NCI-H524 treated with DMSO at 0.1 percent for 48 hours (cell line): ENCODE data around the gene PKP1.

Experiments used
- DNase-seq: peaks from one replicate; lab custom pipeline; 2025; lab: John Stamatoyannopoulos, UW

Gene PKP1

DNA sequence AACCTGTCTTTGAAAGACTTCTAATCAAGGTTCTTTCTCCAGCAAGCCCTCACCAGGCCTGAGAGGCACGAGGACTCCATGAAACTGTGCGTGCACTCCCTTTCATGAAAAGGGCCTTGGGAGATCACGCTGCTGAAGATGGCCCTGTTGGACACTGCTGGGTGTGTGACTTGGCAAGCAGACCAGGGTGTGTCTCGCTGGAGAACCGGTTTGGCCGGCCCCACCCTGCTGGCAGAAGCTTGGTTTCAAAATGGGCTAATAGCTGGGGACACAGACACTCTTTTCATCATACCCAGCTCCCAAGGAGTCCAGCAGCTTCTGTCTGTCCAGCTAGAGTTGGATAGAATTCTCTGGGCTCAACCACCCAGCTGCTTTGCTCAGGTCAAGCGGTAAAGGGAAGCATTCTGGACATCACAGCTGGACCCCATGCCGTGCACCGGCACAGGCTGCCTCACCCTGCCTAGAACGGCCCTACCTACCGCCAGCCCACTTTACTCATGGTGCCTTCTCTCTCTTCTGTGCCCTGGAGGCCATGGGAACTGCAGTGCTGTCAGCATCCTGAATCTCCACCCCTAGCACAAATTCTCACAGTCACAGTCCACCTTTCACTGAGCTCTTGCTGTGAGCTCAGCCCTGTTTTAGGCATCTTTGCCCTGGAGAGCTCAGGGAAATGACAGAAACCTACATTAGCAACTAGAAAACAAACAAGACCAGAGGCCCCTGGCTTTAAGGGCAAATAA, 24.6 kb downstream of the PKP1 start:
- no peak for DNase-seq

DNA sequence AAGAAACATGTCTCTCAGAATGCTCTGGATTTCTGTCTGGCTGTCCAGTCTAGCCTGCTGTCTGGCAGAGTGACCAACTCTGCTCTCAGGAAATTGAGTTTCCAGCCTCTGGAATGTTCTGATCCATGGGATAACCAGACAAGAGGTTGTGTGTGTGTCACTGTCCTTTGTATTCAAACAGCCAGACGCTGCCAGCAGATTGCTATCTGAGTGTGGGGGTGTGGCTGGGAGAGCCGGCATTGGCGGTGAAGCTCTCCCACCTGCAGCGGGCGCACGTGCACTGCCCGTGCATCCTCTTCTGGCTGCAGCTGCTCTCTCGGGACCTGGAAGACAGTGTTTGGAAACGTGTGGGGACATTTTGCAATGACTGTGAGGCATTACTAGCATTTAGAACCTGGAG, 26.1 kb downstream of the PKP1 start:
- peak; percentile 43 for DNase-seq

DNA sequence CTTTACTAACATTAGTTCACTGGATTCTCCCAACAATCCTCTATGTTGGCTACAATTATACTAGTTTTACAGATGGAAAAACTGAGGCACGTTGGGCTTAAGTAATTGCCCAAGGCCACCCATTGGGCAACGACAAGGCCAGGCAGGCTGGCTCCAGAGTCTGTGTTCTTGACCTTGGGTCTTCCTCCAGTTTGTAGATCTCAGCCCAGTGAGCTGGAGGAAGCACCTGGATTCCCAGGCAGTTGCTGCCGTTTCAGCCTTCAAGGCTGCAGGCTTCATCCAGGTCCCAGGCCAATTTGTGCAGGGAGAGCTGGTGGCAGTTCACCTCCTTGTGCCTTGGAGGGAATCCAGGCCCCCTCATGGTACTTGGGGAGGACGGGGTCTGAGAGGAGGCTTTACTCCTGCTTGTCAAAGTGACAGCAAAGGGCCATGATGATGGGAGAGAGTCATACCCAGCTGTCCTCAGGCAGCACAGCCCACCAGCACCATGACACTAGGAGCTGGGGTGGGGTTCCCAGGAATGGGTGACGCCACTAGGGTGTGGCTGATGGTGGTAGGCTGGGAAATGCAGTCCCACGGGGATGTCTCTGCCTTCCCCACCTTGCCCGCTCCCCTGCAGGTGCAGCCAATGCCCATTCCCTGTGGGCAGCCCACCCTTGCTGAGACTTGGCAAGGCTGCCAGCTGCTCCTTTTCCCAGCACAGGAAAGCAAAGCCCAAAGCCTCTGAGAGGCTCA, 27.1 kb downstream of the PKP1 start:
- DNase-seq = no peak

DNA sequence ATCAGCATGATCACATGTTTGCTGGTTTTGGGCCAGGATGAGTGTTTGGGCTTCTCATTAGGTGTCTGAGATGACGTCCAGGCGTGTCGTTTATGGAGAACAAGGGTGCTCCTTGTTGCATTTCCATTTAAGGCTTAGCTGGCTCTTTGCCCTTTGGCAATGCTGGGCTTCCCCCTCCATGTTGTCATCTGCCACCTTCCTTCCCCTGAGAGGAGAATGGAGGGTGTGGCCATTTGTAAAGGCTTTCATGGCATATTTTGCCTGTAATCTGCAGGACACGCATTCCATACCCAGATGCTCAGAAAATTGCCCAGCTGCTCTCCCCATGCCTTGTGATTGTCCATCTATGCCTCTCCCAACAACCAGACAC, 27.7 kb downstream of the PKP1 start:
- DNase-seq = peak; percentile 13

DNA sequence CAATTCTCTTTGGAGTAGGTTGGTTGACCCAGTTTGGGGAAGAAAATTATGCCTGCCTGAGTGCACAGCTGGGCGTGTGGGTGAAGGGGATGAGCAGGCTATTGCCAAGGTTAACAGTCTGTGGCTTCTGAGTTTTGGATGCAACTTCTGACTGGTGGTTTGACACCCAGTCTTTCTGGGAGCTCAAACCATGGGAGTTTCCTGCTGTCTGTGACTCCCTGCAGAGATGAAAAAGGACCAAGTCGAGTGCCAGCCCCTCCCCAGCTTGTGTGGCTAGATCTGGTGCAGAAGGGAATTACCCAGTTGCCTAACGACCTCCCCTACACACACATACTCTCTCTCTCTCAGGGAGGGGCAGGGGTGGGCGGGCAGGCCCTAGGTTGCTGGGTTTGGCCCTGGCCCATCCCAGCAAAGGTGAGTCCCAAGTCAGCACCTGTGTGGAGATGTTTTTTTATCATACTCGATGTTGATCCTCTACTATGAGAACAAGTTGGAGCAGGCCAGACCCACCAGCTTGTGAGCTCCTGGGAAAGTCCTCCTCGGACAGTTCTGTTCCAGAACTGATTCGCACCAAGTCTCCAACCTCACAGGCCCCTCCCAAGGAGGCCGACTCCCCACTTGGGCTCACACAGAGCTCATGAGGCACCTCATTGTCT, 28.2 kb downstream of the PKP1 start:
- DNase-seq = no peak

DNA sequence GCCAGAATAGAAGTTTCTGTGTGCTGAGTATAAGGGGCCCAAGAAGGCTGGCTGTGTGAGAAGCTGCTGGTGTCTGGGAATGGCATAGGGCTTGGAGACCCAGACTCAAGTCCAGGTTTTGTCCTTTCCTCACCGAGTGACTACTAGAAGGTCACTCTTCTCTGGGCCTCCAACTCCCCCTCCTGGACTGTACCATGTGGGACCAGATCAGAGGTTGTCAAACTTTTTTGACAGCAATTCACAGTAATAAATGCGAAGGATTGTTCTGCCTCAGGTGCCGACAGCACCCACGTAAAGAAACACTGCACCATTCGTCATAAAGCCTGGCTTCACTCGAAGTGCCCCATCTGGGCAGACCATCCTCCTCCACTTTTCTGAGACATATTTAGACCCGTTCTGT, 29.0 kb downstream of the PKP1 start:
- no peak for DNase-seq

DNA sequence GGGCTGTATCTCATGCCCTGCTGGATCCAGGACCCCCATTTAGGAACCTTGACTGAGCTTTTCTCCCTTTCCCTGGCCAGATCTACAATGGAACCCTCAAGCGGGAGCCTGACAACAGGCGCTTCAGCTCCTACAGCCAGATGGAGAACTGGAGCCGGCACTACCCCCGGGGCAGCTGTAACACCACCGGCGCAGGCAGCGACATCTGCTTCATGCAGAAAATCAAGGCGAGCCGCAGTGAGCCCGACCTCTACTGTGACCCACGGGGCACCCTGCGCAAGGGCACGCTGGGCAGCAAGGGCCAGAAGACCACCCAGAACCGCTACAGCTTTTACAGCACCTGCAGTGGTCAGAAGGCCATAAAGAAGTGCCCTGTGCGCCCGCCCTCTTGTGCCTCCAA, 29.8 kb downstream of the PKP1 start:
- DNase-seq = peak; percentile 18

DNA sequence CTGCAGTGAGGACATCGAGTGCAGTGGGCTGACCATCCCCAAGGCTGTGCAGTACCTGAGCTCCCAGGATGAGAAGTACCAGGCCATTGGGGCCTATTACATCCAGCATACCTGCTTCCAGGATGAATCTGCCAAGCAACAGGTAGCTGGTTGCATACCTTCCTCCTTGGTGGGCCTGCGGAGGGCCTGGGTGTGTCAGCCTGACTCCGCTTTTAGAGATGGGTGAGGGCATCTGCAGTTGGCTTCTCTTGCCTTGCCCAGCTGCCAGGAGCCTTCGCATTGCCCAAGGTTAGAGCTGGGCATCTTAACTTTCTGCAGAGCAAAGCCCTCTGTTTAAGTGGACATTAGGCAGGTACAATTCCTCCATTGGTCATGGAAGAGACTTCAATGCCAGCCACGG, 33.2 kb downstream of the PKP1 start:
- no peak for DNase-seq

DNA sequence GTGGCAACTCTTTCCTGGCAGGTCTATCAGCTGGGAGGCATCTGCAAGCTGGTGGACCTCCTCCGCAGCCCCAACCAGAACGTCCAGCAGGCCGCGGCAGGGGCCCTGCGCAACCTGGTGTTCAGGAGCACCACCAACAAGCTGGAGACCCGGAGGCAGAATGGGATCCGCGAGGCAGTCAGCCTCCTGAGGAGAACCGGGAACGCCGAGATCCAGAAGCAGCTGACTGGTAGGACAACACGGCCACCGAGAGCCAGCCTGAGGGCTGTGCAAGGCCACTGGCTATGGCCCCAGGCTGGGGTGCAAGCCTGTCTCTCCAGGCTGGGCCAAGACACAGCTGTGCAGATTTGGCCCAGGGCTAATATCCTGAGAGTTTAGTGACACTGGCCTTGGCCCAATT, 34.2 kb downstream of the PKP1 start:
- no peak for DNase-seq

DNA sequence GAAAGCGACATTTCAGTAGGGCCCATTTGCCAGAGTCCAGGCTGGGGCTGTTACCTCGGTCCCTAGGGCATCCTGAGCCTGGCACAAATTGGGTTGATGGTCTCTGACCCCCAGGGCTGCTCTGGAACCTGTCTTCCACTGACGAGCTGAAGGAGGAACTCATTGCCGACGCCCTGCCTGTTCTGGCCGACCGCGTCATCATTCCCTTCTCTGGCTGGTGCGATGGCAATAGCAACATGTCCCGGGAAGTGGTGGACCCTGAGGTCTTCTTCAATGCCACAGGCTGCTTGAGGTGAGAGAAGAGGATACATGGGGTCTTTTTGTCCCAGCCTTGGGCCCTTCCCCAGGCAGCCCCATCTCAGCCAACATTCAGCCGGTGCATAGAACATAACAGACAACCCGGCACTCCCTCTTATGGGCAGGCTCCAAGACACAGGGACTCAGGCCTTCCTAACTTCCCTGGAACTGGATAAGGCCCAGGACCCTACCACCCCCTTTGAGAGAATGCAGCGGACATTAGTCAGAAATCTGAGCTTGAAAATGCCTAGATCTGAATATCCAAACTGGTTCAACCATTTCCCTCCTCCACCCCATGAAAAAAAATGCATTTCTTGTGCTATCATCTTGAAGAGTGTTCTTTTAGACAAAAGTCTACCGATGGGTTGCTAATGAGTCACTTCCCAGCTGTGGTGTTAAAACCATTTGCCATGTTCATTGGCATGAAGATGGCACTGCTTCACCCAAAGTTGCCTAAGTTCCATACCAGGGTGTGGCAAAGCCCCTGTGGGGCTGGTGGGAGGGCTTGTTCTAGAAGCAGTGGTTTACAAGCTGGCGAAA, 35.4 kb downstream of the PKP1 start:
- no peak for DNase-seq

DNA sequence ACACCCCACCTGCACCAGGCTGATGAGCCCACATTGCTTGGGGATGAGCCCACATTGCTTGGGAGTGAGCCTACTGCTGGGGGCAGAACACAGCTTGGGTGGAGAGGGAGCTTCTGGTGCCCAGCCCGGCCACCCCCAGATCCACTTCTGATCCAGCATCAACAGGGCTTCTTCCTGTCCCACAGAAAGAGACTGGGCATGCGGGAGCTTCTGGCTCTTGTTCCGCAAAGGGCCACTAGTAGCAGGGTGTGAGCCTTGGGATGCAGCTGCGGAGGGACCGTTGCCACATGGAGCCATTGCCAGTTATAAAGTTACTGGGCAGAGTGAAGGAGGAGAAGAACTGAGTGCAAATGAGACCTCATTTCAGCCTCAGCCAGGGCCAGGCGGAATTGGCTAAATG, 36.3 kb downstream of the PKP1 start:
- no peak for DNase-seq

DNA sequence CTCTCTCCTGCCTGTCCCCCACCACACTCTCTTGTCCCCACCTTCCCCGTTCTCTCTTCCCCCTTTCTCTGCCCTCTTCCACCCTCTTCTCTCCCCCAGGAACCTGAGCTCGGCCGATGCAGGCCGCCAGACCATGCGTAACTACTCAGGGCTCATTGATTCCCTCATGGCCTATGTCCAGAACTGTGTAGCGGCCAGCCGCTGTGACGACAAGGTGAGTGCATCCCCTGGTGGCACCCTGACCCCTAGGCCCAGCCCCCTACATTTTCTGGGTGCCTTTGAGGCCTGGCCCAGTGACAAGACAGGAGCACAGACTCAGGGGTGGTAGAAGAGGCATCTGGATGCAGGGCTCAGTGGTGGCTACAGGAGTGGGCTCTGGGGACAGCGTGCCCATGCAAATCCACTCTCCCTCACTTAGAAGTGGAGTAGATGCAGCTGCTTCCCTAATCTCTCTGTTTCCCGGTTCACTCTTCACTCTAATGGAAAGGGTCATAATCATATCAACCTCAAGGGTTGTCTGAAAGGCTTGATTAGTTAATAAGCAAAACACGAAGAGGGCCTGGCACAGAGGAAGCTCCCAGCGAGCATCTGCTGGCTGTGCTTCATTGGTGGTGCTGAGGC, 37.0 kb downstream of the PKP1 start:
- peak; percentile 86 for DNase-seq

DNA sequence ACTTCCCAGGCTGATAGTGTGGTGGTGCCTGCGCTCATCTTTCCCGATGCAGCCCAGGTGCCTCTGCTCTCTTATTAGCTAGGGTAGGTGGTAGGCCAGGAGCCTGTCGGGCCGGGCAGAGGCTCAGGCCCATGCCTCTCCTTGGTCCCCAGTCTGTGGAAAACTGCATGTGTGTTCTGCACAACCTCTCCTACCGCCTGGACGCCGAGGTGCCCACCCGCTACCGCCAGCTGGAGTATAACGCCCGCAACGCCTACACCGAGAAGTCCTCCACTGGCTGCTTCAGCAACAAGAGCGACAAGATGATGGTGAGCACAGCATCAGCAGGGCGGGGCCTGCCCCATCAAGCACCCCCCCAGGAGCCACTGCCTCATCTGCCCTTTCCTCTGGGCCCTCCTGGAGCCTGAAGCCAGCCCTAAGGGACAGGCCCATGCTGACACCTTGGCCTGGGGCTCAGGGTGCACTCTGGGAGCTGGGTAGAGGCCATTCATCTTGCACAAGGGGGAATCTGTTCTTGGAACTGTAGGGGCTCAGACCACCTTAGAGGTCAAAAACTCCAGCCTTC, 38.6 kb downstream of the PKP1 start:
- DNase-seq = no peak

DNA sequence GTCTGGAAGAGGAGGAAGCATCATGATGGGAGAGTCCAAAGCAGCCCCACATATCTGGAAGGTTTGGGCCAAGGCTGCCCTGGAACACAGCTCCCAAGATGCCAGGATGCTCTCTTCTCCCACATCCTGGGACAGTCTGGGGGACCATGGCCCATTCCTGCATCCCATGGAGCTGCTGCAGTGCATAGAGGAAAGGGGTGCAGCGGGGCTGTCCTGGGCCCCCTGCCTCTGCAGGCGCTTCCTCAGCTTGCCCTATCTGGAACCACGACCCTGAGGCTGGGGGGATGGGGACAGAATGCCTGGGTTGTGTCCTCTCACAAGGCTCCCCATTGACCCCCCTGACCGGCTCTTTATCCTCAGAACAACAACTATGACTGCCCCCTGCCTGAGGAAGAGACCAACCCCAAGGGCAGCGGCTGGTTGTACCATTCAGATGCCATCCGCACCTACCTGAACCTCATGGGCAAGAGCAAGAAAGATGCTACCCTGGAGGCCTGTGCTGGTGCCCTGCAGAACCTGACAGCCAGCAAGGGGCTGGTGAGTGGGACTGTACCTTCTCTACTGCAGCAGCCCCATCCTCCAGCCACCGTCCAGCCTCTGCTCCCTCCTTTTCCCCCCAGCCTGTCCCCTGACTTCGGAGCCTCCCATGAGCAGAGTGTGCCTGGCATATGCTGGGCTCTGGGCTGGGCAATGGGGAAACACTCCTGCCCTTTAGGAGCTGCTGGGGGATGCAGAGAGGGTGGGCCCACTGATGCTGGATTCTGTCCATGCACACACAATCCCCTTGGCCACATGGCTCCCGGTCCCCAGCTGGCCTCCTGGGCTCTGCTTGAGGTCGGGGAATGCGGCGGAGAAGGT, 39.6 kb downstream of the PKP1 start:
- DNase-seq = no peak

DNA sequence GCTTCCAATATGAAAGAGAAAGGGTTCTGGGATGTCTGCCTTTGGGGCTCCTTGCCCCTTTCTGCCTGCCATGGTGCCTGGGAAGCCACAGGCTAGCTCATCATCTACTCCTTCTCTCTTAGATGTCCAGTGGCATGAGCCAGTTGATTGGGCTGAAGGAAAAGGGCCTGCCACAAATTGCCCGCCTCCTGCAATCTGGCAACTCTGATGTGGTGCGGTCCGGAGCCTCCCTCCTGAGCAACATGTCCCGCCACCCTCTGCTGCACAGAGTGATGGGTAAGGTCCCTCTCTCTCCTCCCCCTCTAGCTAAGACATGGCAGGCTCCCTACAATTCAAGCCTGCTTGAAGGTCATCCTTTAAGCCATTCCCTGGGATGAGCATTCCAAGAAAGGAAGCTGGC, 41.0 kb downstream of the PKP1 start:
- DNase-seq = no peak

DNA sequence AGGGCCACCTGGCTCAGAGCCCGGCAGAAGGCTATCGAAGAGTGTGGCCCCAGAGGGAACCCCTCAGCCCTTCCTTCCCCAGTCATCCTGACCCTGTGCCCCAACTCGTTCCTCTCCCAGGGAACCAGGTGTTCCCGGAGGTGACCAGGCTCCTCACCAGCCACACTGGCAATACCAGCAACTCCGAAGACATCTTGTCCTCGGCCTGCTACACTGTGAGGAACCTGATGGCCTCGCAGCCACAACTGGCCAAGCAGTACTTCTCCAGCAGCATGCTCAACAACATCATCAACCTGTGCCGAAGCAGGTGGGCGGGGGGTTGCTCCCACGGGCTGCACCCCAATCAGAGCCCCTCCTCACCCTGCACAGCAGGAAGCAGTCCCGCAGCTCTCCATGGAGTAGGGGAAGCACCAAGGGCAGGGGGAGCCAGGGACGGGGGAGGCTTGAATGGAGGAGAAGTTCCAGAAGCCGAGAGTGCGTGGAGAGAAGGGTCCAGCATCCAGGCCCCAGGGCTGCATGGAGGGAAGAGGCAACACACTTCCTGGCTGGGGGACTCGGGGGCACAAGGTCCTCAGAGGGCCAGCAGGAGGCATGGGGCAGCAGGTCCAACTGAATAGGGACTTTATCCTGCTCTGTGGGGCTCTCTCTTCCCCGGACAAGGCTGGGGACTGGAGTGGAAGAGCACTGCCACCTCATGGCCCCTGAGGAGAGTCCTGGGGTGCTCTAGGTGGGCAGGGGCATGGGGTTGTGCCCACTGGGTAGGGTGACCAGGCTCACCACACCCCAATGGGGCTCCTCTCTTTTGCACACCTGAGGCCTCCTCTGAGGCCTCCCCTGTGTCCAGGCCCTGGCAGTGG, 41.7 kb downstream of the PKP1 start:
- no peak for DNase-seq

DNA sequence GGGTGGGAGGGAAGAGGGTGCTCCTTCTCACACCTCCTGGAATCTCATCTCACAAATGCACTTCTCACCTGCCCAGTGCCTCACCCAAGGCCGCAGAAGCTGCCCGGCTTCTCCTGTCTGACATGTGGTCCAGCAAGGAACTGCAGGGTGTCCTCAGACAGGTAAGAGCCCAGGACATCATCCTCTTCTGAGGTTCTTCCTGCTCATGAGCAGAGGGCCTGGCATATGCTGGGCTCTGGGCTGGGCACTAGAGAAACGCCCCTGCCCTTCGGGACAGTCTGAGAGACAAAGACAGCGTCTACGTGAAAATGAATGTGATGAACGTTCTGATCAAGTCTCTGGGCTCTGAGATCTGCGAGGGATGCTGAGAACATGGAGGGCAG, 42.4 kb downstream of the PKP1 start:
- DNase-seq = no peak

DNA sequence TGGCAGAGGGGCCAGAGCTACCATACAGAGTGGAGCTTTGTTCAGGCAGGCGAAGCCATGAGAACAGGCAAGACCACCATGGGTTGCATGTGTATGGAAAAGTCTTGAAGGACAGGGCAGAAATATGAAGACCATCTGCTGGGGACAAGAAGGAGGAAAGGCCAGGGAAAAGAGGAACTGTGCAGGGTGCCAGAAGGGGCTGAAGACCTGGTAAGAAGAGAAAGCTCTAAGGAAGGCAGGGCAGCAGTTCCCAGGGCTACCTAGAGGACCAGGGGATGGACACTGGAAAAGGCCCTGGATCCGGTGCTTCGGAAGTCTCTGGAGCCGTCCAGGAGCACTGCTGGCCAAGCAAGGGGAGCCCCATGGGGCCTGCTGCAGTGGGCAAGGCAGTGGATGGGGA, 43.4 kb downstream of the PKP1 start:
- DNase-seq = no peak

DNA sequence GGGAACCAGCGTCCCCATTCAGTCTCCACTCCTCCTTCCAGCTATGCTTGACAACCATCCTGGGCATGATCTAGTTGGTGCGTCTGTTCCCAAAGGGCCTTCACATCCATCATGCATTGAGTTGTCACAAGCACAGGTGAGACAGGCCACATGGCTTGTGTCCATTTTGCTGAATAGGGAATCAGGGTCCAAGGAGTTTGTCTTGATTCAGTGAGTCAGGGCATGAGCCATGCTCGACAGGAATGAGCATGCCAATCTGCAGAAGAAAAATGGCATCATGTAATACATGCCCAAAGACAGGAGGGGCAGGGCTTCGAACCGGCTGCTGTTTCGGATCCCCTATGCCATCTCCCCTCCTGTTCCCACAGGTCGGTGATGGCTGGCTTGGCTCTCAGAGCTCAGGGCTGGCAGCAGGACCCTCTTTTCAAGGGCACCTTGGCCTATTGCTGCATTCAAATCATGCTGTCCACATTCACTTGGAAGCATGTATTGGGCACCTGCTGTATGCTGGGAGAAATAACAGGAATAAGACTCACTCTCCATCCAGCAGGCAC, 44.5 kb downstream of the PKP1 start:
- no peak for DNase-seq
